GM23338 (cell line): ENCODE measurements around the gene CAST. TPM values are rescaled to one million over a fixed set of nuclear protein-coding genes. Genes with fewer than 3 reads are reported as not detected.

Experiments
- ATAC-seq: fragments of 200-7000 bp; cut with Tn5 transposase; 3 replicates; pipeline ENCODE4 v1.9.1; 2020
- DNase-seq: peaks from one replicate; pipeline ENCODE4 v3.0.0-alpha.2; 2015; ENCODE audit warnings: low spot score
- H2AFZ ChIP-seq: fragments of 200-600 bp; sonication (generic); 2 replicates; pipeline ENCODE4 v1.8.0; 2016; ENCODE audit warnings: antibody characterized with exemption, mild to moderate bottlenecking, moderate library complexity
- H3F3A ChIP-seq: fragments of 200-600 bp; sonication (generic); replicated peaks from 2 replicates; pipeline ENCODE4 v1.8.0; 2017; ENCODE audit warnings: antibody characterized with exemption, mixed run types, low read depth
- H3K27ac ChIP-seq: fragments of 200-600 bp; sonication (generic); 2 replicates; pipeline ENCODE4 v1.6.1; 2016; ENCODE audit warnings: low read depth
- H3K27me3 ChIP-seq: fragments of 200-600 bp; sonication (generic); 2 replicates; pipeline ENCODE4 v1.8.0; 2016; ENCODE audit warnings: mild to moderate bottlenecking, mixed run types, moderate library complexity; ENCODE audit not compliant: insufficient read depth
- H3K36me3 ChIP-seq: fragments of 200-600 bp; sonication (generic); 2 replicates; pipeline ENCODE4 v1.8.0; 2016; ENCODE audit warnings: mild to moderate bottlenecking; ENCODE audit not compliant: insufficient read depth
- H3K4me1 ChIP-seq: fragments of 200-600 bp; sonication (generic); 2 replicates; pipeline ENCODE4 v1.8.0; 2016; ENCODE audit warnings: mild to moderate bottlenecking, moderate library complexity; ENCODE audit not compliant: insufficient read depth
- H3K4me2 ChIP-seq: fragments of 200-600 bp; sonication (generic); 2 replicates; pipeline ENCODE4 v1.7.1; 2017; ENCODE audit warnings: mixed run types
- H3K4me3 ChIP-seq: fragments of 200-600 bp; sonication (generic); 2 replicates; pipeline ENCODE4 v1.6.1; 2016; ENCODE audit warnings: mixed run types
- H3K79me2 ChIP-seq: fragments of 200-600 bp; sonication (generic); replicated peaks from 2 replicates; pipeline ENCODE4 v1.8.0; 2017; ENCODE audit warnings: mild to moderate bottlenecking; ENCODE audit not compliant: insufficient read depth
- H3K9me2 ChIP-seq: fragments of 200-600 bp; sonication (generic); 2 replicates; pipeline ENCODE4 v1.8.0; 2017; ENCODE audit not compliant: insufficient read depth
- H4K20me1 ChIP-seq: fragments of 200-600 bp; sonication (generic); replicated peaks from 2 replicates; pipeline ENCODE4 v1.8.0; 2017; ENCODE audit warnings: mild to moderate bottlenecking; ENCODE audit not compliant: insufficient read depth
- H3K27ac Mint-ChIP-seq: 2 replicates; pipeline ENCODE4 v1.8.0; 2020; ENCODE audit warnings: inconsistent platforms, mild to moderate bottlenecking, moderate library complexity, mixed read lengths
- H3K27me3 Mint-ChIP-seq: 3 replicates; pipeline ENCODE4 v1.8.0; 2022; ENCODE audit warnings: low read depth, mild to moderate bottlenecking, moderate library complexity, mixed read lengths, inconsistent platforms; ENCODE audit not compliant: insufficient read depth, poor library complexity
- H3K36me3 Mint-ChIP-seq: 3 replicates; pipeline ENCODE4 v1.8.0; 2021; ENCODE audit warnings: low read depth, mild to moderate bottlenecking, inconsistent platforms, moderate library complexity, mixed read lengths
- H3K4me1 Mint-ChIP-seq: 3 replicates; pipeline ENCODE4 v1.8.0; 2020; ENCODE audit warnings: mild to moderate bottlenecking, inconsistent platforms, mixed read lengths
- H3K4me3 Mint-ChIP-seq: 3 replicates; pipeline ENCODE4 v1.8.0; 2021; ENCODE audit warnings: moderate library complexity, mild to moderate bottlenecking, inconsistent platforms, mixed read lengths
- H3K9me3 Mint-ChIP-seq: 3 replicates; pipeline ENCODE4 v1.8.0; 2020; ENCODE audit warnings: moderate library complexity, mild to moderate bottlenecking, inconsistent platforms, mixed read lengths
- CREB1 ChIP-seq: fragments of 250-450 bp; sonication (Bioruptor Pico); IDR thresholded peaks from 2 replicates; pipeline ENCODE4 v1.5.0; 2020; ENCODE audit warnings: low read depth, mild to moderate bottlenecking, moderate library complexity
- ETS1 ChIP-seq: IDR thresholded peaks from 2 replicates; pipeline ENCODE4 v1.6.1; 2016; ENCODE audit warnings: antibody characterized with exemption
- EZH2 ChIP-seq: fragments of 200-600 bp; sonication (generic); IDR thresholded peaks from one replicate; pipeline ENCODE4 v1.8.0; 2017; ENCODE audit warnings: antibody characterized with exemption, mild to moderate bottlenecking, low read depth; ENCODE audit not compliant: unreplicated experiment
- EZH2phosphoT487 ChIP-seq: fragments of 200-600 bp; sonication (generic); IDR thresholded peaks from one replicate; pipeline ENCODE4 v1.8.1; 2018; ENCODE audit warnings: antibody characterized with exemption; ENCODE audit not compliant: unreplicated experiment
- JUNB ChIP-seq: IDR thresholded peaks from one replicate; pipeline ENCODE4 v1.6.1; 2016; ENCODE audit warnings: antibody characterized with exemption; ENCODE audit not compliant: unreplicated experiment
- NANOG ChIP-seq: IDR thresholded peaks from 2 replicates; pipeline ENCODE4 v1.6.1; 2016; ENCODE audit warnings: antibody characterized with exemption, borderline replicate concordance
- POLR2AphosphoS5 ChIP-seq: IDR thresholded peaks from 2 replicates; pipeline ENCODE4 v1.6.1; 2016; ENCODE audit warnings: antibody characterized with exemption, low read depth
- STAT1 ChIP-seq: IDR thresholded peaks from one replicate; pipeline ENCODE4 v1.6.1; 2016; ENCODE audit warnings: antibody characterized with exemption; ENCODE audit not compliant: unreplicated experiment
- ZNF114 ChIP-seq: fragments of 250-450 bp; sonication (Bioruptor Pico); IDR thresholded peaks from 2 replicates; pipeline ENCODE4 v1.5.0; 2020; ENCODE audit warnings: mild to moderate bottlenecking, moderate library complexity
- ZNF331 ChIP-seq: fragments of 250-450 bp; sonication (Bioruptor Pico); IDR thresholded peaks from 2 replicates; pipeline ENCODE4 v1.5.0; 2020; ENCODE audit warnings: low read depth, mild to moderate bottlenecking, moderate library complexity
- polyA plus RNA-seq: library from polyadenylated mRNA; unstranded; fragments of >200 nt; fragmentation: Nextera tagmentation; extraction: Ambion mirVana; gene quantifications from 2 replicates; pipeline ENCODE4 v1.2.1, GENCODE V29; 2016
- total RNA-seq: library from RNA; depleted of rRNA; stranded (reverse); fragments of >200 nt; shearing (Covaris generic); gene quantifications from 2 replicates; pipeline ENCODE4 v1.2.3, GENCODE V29; 2014
- TF ChIP-seq, protein P1 (sequence below): IDR thresholded peaks from one replicate; pipeline ENCODE4 v1.6.1; 2018; ENCODE audit warnings: antibody characterized with exemption; ENCODE audit not compliant: unreplicated experiment
- TF ChIP-seq, protein P2 (sequence below): fragments of 250-450 bp; sonication (Bioruptor Pico); IDR thresholded peaks from 2 replicates; pipeline ENCODE4 v1.5.0; 2020; ENCODE audit warnings: mild to moderate bottlenecking, moderate library complexity
- TF ChIP-seq, protein P3 (sequence below), 2 experiments: fragments of 200-600 bp in 1 of 2; sonication (generic) in 1 of 2; conservative IDR thresholded peaks; 2 replicates each; pipeline versions ENCODE4 v1.5.1 to v1.6.1; 2016 to 2017; ENCODE audit warnings: antibody characterized with exemption in 2 of 2, low read depth in 2 of 2, mild to moderate bottlenecking in 2 of 2, moderate library complexity in 1 of 2

Gene CAST
- total and polyA plus RNA-seq, 2 experiments from 2014 or later, result 37.9 to 57.7 TPM

- no peaks in the 10 kb centered on the region; the same call in 2 of the 3 replicates for H3K9me3 Mint-ChIP-seq
- no peak for DNase-seq
- peaks cover 2% of the 10 kb centered on the region for H3K27me3 Mint-ChIP-seq
- H3K36me3 Mint-ChIP-seq, result no peaks in the 10 kb centered on the region
- TF ChIP-seq POLR2AphosphoS5 (no peak), ZNF114 (no peak), EZH2 (no peak), JUNB (no peak), EZH2phosphoT487 (no peak), CREB1 (CRISPR knock-in tag) (no peak), ETS1 (no peak), NANOG (no peak), STAT1 (no peak), ZNF331 (no peak)
- TF ChIP-seq, protein P1, sequence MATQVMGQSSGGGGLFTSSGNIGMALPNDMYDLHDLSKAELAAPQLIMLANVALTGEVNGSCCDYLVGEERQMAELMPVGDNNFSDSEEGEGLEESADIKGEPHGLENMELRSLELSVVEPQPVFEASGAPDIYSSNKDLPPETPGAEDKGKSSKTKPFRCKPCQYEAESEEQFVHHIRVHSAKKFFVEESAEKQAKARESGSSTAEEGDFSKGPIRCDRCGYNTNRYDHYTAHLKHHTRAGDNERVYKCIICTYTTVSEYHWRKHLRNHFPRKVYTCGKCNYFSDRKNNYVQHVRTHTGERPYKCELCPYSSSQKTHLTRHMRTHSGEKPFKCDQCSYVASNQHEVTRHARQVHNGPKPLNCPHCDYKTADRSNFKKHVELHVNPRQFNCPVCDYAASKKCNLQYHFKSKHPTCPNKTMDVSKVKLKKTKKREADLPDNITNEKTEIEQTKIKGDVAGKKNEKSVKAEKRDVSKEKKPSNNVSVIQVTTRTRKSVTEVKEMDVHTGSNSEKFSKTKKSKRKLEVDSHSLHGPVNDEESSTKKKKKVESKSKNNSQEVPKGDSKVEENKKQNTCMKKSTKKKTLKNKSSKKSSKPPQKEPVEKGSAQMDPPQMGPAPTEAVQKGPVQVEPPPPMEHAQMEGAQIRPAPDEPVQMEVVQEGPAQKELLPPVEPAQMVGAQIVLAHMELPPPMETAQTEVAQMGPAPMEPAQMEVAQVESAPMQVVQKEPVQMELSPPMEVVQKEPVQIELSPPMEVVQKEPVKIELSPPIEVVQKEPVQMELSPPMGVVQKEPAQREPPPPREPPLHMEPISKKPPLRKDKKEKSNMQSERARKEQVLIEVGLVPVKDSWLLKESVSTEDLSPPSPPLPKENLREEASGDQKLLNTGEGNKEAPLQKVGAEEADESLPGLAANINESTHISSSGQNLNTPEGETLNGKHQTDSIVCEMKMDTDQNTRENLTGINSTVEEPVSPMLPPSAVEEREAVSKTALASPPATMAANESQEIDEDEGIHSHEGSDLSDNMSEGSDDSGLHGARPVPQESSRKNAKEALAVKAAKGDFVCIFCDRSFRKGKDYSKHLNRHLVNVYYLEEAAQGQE, result no peak
- TF ChIP-seq, protein P2, sequence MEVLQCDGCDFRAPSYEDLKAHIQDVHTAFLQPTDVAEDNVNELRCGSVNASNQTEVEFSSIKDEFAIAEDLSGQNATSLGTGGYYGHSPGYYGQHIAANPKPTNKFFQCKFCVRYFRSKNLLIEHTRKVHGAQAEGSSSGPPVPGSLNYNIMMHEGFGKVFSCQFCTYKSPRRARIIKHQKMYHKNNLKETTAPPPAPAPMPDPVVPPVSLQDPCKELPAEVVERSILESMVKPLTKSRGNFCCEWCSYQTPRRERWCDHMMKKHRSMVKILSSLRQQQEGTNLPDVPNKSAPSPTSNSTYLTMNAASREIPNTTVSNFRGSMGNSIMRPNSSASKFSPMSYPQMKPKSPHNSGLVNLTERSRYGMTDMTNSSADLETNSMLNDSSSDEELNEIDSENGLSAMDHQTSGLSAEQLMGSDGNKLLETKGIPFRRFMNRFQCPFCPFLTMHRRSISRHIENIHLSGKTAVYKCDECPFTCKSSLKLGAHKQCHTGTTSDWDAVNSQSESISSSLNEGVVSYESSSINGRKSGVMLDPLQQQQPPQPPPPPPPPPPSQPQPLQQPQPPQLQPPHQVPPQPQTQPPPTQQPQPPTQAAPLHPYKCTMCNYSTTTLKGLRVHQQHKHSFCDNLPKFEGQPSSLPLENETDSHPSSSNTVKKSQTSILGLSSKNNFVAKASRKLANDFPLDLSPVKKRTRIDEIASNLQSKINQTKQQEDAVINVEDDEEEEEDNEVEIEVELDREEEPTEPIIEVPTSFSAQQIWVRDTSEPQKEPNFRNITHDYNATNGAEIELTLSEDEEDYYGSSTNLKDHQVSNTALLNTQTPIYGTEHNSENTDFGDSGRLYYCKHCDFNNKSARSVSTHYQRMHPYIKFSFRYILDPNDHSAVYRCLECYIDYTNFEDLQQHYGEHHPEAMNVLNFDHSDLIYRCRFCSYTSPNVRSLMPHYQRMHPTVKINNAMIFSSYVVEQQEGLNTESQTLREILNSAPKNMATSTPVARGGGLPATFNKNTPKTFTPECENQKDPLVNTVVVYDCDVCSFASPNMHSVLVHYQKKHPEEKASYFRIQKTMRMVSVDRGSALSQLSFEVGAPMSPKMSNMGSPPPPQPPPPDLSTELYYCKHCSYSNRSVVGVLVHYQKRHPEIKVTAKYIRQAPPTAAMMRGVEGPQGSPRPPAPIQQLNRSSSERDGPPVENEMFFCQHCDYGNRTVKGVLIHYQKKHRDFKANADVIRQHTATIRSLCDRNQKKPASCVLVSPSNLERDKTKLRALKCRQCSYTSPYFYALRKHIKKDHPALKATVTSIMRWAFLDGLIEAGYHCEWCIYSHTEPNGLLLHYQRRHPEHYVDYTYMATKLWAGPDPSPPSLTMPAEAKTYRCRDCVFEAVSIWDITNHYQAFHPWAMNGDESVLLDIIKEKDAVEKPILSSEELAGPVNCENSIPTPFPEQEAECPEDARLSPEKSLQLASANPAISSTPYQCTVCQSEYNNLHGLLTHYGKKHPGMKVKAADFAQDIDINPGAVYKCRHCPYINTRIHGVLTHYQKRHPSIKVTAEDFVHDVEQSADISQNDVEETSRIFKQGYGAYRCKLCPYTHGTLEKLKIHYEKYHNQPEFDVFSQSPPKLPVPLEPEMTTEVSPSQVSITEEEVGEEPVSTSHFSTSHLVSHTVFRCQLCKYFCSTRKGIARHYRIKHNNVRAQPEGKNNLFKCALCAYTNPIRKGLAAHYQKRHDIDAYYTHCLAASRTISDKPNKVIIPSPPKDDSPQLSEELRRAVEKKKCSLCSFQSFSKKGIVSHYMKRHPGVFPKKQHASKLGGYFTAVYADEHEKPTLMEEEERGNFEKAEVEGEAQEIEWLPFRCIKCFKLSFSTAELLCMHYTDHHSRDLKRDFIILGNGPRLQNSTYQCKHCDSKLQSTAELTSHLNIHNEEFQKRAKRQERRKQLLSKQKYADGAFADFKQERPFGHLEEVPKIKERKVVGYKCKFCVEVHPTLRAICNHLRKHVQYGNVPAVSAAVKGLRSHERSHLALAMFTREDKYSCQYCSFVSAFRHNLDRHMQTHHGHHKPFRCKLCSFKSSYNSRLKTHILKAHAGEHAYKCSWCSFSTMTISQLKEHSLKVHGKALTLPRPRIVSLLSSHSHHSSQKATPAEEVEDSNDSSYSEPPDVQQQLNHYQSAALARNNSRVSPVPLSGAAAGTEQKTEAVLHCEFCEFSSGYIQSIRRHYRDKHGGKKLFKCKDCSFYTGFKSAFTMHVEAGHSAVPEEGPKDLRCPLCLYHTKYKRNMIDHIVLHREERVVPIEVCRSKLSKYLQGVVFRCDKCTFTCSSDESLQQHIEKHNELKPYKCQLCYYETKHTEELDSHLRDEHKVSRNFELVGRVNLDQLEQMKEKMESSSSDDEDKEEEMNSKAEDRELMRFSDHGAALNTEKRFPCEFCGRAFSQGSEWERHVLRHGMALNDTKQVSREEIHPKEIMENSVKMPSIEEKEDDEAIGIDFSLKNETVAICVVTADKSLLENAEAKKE (CRISPR knock-in tag), result no peak
- TF ChIP-seq, protein P3, sequence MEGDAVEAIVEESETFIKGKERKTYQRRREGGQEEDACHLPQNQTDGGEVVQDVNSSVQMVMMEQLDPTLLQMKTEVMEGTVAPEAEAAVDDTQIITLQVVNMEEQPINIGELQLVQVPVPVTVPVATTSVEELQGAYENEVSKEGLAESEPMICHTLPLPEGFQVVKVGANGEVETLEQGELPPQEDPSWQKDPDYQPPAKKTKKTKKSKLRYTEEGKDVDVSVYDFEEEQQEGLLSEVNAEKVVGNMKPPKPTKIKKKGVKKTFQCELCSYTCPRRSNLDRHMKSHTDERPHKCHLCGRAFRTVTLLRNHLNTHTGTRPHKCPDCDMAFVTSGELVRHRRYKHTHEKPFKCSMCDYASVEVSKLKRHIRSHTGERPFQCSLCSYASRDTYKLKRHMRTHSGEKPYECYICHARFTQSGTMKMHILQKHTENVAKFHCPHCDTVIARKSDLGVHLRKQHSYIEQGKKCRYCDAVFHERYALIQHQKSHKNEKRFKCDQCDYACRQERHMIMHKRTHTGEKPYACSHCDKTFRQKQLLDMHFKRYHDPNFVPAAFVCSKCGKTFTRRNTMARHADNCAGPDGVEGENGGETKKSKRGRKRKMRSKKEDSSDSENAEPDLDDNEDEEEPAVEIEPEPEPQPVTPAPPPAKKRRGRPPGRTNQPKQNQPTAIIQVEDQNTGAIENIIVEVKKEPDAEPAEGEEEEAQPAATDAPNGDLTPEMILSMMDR (conservative IDR thresholded peaks at IDR 0.05; ENCODE audit: low read depth in 2 of 2), result no peak
- Histone ChIP-seq H3K4me2 (no peak overlapping the region), H3K4me1 (no peaks in the 10 kb centered on the region), H3K36me3 (no peaks in the 10 kb centered on the region), H3K4me3 (no peak overlapping the region), H4K20me1 (no peaks in the 10 kb centered on the region), H3K27me3 (no peaks in the 10 kb centered on the region), H3K27ac (no peak overlapping the region), H3K9me2 (no peaks in the 10 kb centered on the region), H2AFZ (no peak overlapping the region; the same call in none of the 2 replicates), H3K79me2 (no peaks in the 10 kb centered on the region), H3F3A (no peaks in the 10 kb centered on the region)
- ATAC-seq, result no peak
- no peak overlapping the region for H3K27ac Mint-ChIP-seq
- H3K4me1 Mint-ChIP-seq, result peaks cover 12% of the 10 kb centered on the region
- no peak overlapping the region for H3K4me3 Mint-ChIP-seq
These were observed 34.3 kb upstream of the CAST start for GRCh38 chr5:96627792-96628398.
